Calu3 (cell line): Measurements from ENCODE around the gene DIAPH2. TPM values are rescaled to one million over a fixed set of nuclear protein-coding genes. Genes with fewer than 3 reads are reported as not detected.
"Not testable (repeated sequence)": the region's sequence is repeated elsewhere in the genome, so short reads cannot be mapped to it uniquely, and the experiment has no call there.

Experiments
- BruUV-seq: library from RNA; stranded (reverse); fragments of 400-500 nt; replicated peaks from 2 replicates; lab custom pipeline; 2021; lab: Mats Ljungman, UMichigan
- CTCF ChIA-PET: fragments of 300-600 bp; sonication (Branson Sonifier 250); formaldehyde crosslinking; loops from one replicate; lab custom pipeline; 2022; ENCODE audit warnings: antibody characterized with exemption; lab: Charles Lee
- DNase-seq: peaks from one replicate; pipeline ENCODE4 v3.0.0; 2022
- H3K27ac Mint-ChIP-seq: one replicate; pipeline ENCODE4 v1.8.0; 2022; ENCODE audit warnings: mixed read lengths; ENCODE audit not compliant: unreplicated experiment
- H3K27me3 Mint-ChIP-seq: one replicate; pipeline ENCODE4 v1.8.0; 2022; ENCODE audit warnings: mixed read lengths; ENCODE audit not compliant: unreplicated experiment
- H3K36me3 Mint-ChIP-seq: one replicate; pipeline ENCODE4 v1.8.0; 2022; ENCODE audit warnings: mild to moderate bottlenecking, moderate library complexity, mixed read lengths; ENCODE audit not compliant: insufficient read depth, unreplicated experiment
- H3K4me1 Mint-ChIP-seq: one replicate; pipeline ENCODE4 v1.8.0; 2022; ENCODE audit warnings: mild to moderate bottlenecking, low read depth, mixed read lengths; ENCODE audit not compliant: unreplicated experiment
- H3K4me3 Mint-ChIP-seq: one replicate; pipeline ENCODE4 v1.8.0; 2022; ENCODE audit warnings: mild to moderate bottlenecking, low read depth, moderate library complexity, mixed read lengths; ENCODE audit not compliant: unreplicated experiment
- H3K9me3 Mint-ChIP-seq: one replicate; pipeline ENCODE4 v1.8.0; 2022; ENCODE audit warnings: low read depth, mixed read lengths; ENCODE audit not compliant: unreplicated experiment
- CTCF ChIP-seq: fragments of 200-600 bp; IDR thresholded peaks from one replicate; pipeline ENCODE4 v1.8.0; 2022; ENCODE audit warnings: antibody characterized with exemption; ENCODE audit not compliant: unreplicated experiment
- intact Hi-C: fragments of 100-400 bp; cut with micrococcal nuclease; formaldehyde crosslinking; loops from one replicate; pipeline ENCODE4 v1.10.0; 2022; ENCODE audit not compliant: unreplicated experiment
- total RNA-seq: library from RNA; stranded (reverse); gene quantifications from 2 replicates; pipeline ENCODE4 v1.2.3, GENCODE V29; 2022

The DIAPH2 gene
- total RNA-seq, 1 experiment from 2014 or later = 24.2 TPM

GRCh38 chrX:96704629-96705028, 20.0 kb downstream of the DIAPH2 start:
- peaks cover 12% of the 10 kb centered on the region for H3K4me1 Mint-ChIP-seq

DNA sequence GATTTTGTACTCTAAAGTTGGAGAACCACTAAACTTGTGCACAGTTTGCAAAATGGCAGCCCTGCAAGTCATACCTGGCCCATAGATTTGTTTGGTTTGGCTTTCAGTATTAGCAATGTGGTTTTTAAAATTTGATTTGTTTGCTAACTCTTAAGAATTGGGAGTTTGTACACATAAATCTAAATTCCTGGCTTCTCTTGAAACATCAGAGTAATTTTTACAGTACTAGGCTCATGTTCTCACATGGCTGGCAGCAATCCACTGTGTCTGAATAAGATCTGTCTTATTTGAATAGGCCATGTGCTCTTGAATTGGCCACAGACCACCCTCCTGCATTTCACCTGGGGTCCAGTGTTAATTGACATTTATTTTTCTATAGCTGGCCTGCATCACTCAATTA, 21.3 kb downstream of the DIAPH2 start:
- CTCF ChIA-PET = no interaction called here
- Mint-ChIP-seq H3K4me1 (peaks cover 4% of the 10 kb centered on the region), H3K9me3 (no peaks in the 10 kb centered on the region), H3K27ac (no peak overlapping the region), H3K27me3 (no peaks in the 10 kb centered on the region), H3K36me3 (no peaks in the 10 kb centered on the region), H3K4me3 (no peak overlapping the region)
- no peak for DNase-seq
- intact Hi-C loops = no loop called here
- BruUV-seq = no TSS peak
- no peak for TF ChIP-seq CTCF

More at GRCh38 chrX:96704629-96705028, 20.0 kb downstream of the DIAPH2 start:
- no peak overlapping the region for H3K27ac Mint-ChIP-seq
- no peaks in the 10 kb centered on the region for H3K9me3 Mint-ChIP-seq
- no peak for DNase-seq
- no peak for TF ChIP-seq CTCF
- no peak overlapping the region for H3K4me3 Mint-ChIP-seq
- H3K36me3 Mint-ChIP-seq = no peaks in the 10 kb centered on the region
- CTCF ChIA-PET = no interaction called here
- intact Hi-C loops = no loop called here
- BruUV-seq = no TSS peak
- H3K27me3 Mint-ChIP-seq = no peaks in the 10 kb centered on the region

GRCh38 chrX:96707804-96708203, 23.2 kb downstream of the DIAPH2 start:
- H3K27me3 Mint-ChIP-seq = no peaks in the 10 kb centered on the region
- H3K9me3 Mint-ChIP-seq = no peaks in the 10 kb centered on the region
- no TSS peak for BruUV-seq
- no peaks in the 10 kb centered on the region for H3K36me3 Mint-ChIP-seq
- no peak overlapping the region for H3K4me3 Mint-ChIP-seq
- CTCF ChIA-PET = no interaction called here
- peaks cover 6% of the 10 kb centered on the region for H3K4me1 Mint-ChIP-seq
- no peak for TF ChIP-seq CTCF
- no peak overlapping the region for H3K27ac Mint-ChIP-seq
- intact Hi-C loops = no loop called here
- no peak for DNase-seq

GRCh38 chrX:96710031-96710430, 25.4 kb downstream of the DIAPH2 start:
- Mint-ChIP-seq H3K4me3 (no peak overlapping the region), H3K27ac (no peak overlapping the region), H3K27me3 (no peaks in the 10 kb centered on the region), H3K4me1 (peaks cover 18% of the 10 kb centered on the region), H3K9me3 (no peaks in the 10 kb centered on the region), H3K36me3 (no peaks in the 10 kb centered on the region)
- intact Hi-C loops = no loop called here
- no TSS peak for BruUV-seq
- CTCF ChIA-PET = no interaction called here
- no peak for TF ChIP-seq CTCF
- DNase-seq = no peak

DNA sequence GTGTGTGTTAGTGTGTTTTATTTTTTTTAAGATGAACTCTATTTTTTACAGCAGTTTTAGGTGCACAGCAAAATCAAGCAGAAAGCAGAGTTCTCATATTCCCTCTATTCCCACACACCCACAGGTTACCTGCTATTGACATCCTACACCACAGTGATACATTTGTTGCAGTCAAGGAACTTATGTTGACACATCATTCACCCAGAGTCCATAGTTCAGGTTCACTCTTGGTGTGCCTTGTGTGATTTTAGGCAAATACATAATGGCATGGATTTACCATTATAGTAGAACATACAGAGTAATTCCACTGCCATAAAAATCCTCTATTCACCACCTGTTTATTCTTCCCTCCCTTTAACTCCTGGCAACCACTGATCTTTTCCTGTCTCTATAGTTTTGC, 28.7 kb downstream of the DIAPH2 start:
- CTCF ChIA-PET = no interaction called here
- Mint-ChIP-seq H3K27me3 (no peaks in the 10 kb centered on the region), H3K4me3 (no peak overlapping the region), H3K9me3 (no peaks in the 10 kb centered on the region), H3K27ac (no peak overlapping the region), H3K36me3 (no peaks in the 10 kb centered on the region), H3K4me1 (peaks cover 18% of the 10 kb centered on the region)
- DNase-seq = peak; percentile 1
- TF ChIP-seq CTCF = no peak
- intact Hi-C loops = no loop called here
- BruUV-seq = no TSS peak

DNA sequence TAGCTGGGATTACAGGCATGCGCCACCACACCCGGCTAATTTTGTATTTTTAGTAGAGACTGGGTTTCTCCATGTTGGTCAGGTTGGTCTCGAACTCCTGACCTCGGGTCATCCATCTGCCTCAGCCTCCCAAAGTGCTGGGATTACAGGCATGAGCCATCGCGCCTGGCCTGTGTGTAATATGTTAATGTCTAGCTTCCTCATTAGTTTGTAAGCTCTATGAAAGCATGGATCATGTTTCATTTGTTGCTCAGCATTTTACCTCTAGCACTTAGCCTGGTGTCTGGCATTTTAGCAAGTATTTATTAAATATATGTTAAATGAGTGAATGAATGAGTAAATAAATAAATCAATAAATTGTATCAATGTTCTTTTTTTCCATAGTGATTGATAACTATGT, 29.8 kb downstream of the DIAPH2 start:
- H3K27me3 Mint-ChIP-seq, CTCF ChIA-PET, DNase-seq, H3K27ac Mint-ChIP-seq, H3K4me3 Mint-ChIP-seq, H3K9me3 Mint-ChIP-seq, BruUV-seq, H3K36me3 Mint-ChIP-seq, intact Hi-C loops: not testable (repeated sequence)
- H3K4me1 Mint-ChIP-seq = peaks cover 18% of the 10 kb centered on the region
